ENCODE data around the gene CD276. TPM values are rescaled to one million over a fixed set of nuclear protein-coding genes. Genes with fewer than 3 reads are reported as not detected.

Gene CD276
- total RNA-seq, 4 donors from 2014 or later, result 11.5 to 85.7 (median 30.0) TPM

DNA sequence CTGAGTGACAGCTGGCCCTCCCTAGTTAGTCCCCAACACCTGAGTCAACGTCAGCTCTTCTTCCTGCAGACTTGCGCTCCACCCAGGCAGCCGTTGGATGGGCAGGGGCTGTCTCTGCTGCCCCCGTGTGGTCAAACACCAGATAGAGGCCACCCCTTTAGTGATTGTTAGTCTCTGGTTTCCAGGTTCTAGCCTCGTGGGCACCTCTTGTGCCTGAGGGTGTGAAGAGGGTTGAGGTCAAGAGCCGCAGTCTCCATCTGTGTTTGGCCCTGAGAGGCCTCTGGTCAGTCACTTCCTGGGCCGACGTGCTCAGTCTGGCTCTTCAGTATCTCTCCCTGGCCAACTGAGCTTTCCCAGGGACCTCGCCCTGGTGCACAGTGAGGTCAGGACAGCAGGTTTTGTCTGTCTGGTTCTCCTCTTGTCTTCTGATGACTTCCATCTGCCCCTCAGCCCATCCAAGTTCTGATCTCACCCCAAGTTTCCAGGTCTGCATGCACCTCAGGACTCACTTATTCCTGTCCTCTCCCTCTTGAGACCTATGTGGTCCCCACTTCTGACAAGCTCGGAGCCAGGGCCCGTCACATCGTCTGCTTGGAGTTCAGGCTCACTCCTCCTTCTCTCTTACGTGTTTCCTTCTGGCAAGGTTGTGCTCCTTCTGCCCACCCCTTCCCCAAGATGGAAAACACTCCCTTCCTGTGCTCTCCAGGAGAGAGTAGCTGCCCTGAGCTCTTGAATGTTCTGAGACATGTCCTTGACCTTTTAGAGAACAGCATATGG is 20.9 kb downstream of the CD276 start:
- DNase-seq, result peak; percentile 51 to 59
- H3K36me3 ChIP-seq, result no peaks in the 10 kb centered on the region
- intact Hi-C loops (cut with DNase I; ENCODE audit: low total_unique reads), result no loop called here

DNA sequence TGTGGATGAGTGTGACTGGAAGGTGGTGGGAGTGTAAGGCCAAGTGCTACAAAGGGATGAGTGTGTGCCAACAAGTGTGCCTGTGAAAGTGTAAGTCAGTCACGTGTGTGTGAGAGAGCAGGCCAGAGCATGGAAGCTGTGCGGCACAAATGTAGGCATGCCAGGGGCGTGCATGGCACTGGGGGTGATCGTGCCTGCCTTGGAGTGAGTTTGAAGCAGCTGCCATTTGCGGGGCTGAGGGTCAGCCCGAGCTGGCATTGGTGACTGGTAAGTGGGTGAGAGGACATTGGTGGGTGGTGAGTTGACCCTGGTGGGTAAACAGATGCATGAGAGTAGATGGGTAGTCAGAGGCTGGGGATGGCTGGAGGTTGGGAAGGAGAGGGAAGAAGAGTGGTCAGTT is 24.5 kb downstream of the CD276 start:
- no peak for TF ChIP-seq POLR2A (IDR thresholded peaks at IDR 0.05)
- TF ChIP-seq, protein P1, sequence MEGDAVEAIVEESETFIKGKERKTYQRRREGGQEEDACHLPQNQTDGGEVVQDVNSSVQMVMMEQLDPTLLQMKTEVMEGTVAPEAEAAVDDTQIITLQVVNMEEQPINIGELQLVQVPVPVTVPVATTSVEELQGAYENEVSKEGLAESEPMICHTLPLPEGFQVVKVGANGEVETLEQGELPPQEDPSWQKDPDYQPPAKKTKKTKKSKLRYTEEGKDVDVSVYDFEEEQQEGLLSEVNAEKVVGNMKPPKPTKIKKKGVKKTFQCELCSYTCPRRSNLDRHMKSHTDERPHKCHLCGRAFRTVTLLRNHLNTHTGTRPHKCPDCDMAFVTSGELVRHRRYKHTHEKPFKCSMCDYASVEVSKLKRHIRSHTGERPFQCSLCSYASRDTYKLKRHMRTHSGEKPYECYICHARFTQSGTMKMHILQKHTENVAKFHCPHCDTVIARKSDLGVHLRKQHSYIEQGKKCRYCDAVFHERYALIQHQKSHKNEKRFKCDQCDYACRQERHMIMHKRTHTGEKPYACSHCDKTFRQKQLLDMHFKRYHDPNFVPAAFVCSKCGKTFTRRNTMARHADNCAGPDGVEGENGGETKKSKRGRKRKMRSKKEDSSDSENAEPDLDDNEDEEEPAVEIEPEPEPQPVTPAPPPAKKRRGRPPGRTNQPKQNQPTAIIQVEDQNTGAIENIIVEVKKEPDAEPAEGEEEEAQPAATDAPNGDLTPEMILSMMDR (IDR thresholded peaks at IDR 0.05), result no peak

More for the DNA sequence above, 20.9 kb downstream of the CD276 start:
- no peak overlapping the region for H3K27ac ChIP-seq
- TF ChIP-seq POLR2A (IDR thresholded peaks at IDR 0.05), result no peak
- TF ChIP-seq, protein P1 (IDR thresholded peaks at IDR 0.05), result peak; percentile 60 to 82 (median 65)
- no peak overlapping the region for H3K4me3 ChIP-seq
- no peaks in the 10 kb centered on the region for H3K27me3 ChIP-seq
- no peaks in the 10 kb centered on the region for H3K9me3 ChIP-seq
- H3K4me1 ChIP-seq, result no peaks in the 10 kb centered on the region

DNA sequence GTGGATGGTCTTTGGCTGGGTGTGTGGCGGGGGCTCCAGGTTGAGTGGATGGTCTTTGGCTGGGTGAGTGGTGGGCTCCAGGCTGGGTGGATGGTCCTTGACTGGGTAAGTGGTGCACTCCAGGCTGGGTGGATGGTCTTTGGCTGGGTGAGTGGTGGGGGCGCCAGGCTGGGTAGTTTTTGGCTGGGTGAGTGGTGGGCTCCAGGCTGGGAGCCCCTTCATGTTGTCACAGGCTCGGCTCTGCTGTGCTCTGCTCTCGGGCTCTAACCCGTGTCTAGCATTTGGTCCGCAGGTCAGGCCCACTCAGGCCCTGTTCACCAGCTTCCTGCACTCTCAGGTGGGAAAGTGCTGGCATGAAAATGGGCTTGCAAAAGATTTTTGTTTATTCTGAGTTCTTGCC is 25.1 kb downstream of the CD276 start:
- TF ChIP-seq POLR2A (IDR thresholded peaks at IDR 0.05), result no peak
- TF ChIP-seq, protein P1 (IDR thresholded peaks at IDR 0.05), result no peak
- Histone ChIP-seq H3K4me3 (no peak overlapping the region), H3K4me1 (no peaks in the 10 kb centered on the region), H3K27ac (no peak overlapping the region), H3K9me3 (no peaks in the 10 kb centered on the region), H3K36me3 (no peaks in the 10 kb centered on the region), H3K27me3 (no peaks in the 10 kb centered on the region)
- no peak for DNase-seq
- intact Hi-C loops (cut with DNase I; ENCODE audit: low total_unique reads), result no loop called here

More for the DNA sequence above, 24.5 kb downstream of the CD276 start:
- Histone ChIP-seq H3K9me3 (no peaks in the 10 kb centered on the region), H3K27me3 (no peaks in the 10 kb centered on the region), H3K27ac (no peak overlapping the region), H3K36me3 (no peaks in the 10 kb centered on the region), H3K4me1 (no peaks in the 10 kb centered on the region), H3K4me3 (no peak overlapping the region)
- intact Hi-C loops (cut with DNase I; ENCODE audit: low total_unique reads), result no loop called here
- DNase-seq, result no peak

DNA sequence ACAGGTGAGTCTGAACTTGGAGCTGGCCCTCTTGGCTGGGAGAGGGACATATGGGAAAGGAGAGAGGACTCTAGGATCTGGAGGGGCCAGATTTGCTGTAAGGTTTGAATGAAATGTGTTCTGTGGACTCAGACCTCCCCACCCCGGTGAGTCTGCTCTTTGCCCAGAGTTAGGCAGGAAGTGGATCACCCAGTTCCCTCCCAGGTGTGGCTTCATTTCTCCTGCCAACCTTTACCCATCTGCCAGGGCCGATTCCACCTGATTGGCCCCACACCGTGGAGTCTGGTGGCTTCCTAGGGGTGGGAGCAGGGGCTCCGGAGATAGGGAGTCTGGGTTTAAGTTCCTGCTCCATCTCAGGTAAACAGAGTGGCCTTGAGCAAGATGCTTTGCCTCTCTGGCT is 25.5 kb downstream of the CD276 start:
- Histone ChIP-seq H3K9me3 (no peaks in the 10 kb centered on the region), H3K36me3 (no peaks in the 10 kb centered on the region), H3K4me3 (no peak overlapping the region), H3K27ac (no peak overlapping the region), H3K27me3 (no peaks in the 10 kb centered on the region), H3K4me1 (no peaks in the 10 kb centered on the region)
- no peak for DNase-seq
- intact Hi-C loops (cut with DNase I; ENCODE audit: low total_unique reads), result no loop called here
- no peak for TF ChIP-seq POLR2A (IDR thresholded peaks at IDR 0.05)

DNA sequence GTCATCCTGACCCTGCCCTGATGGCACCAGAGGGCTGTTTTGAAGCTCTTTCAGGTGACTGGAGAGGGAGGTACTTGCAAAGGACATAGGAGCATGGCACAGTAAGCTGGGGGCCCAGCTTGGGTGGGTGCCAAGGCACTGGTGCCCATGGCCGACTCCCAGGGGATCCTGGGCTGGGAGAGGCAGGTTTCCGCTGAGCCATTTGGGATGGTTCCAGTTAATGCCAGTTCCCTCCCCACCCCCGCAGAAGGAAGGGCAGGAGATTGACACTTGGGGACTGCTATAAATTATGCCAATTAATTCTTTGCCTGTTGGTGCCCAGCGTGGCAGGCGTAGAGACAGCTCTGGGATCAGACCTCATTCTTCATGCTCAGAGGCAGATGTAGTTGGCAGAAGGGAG is 26.1 kb downstream of the CD276 start:
- DNase-seq, result no peak

More for the DNA sequence above, 26.1 kb downstream of the CD276 start:
- no peaks in the 10 kb centered on the region for H3K4me1 ChIP-seq
- no peaks in the 10 kb centered on the region for H3K36me3 ChIP-seq
- no peak overlapping the region for H3K27ac ChIP-seq
- no peak overlapping the region for H3K4me3 ChIP-seq
- no peaks in the 10 kb centered on the region for H3K27me3 ChIP-seq
- no peak for TF ChIP-seq POLR2A (IDR thresholded peaks at IDR 0.05)
- TF ChIP-seq, protein P1 (IDR thresholded peaks at IDR 0.05), result no peak
- no peaks in the 10 kb centered on the region for H3K9me3 ChIP-seq
- intact Hi-C loops (cut with DNase I; ENCODE audit: low total_unique reads), result no loop called here
